Neuronal stem cell (in vitro differentiated cells): ENCODE results near the gene CFAP58.

Source experiments
- DNase-seq: peaks from one replicate; pipeline ENCODE4 v3.0.0-alpha.2; 2013; ENCODE audit warnings: low spot score
- H2AFZ ChIP-seq: one replicate; pipeline ENCODE4 v1.6.1; 2013; ENCODE audit warnings: mild to moderate bottlenecking, low read length, inconsistent platforms
- H2AK5ac ChIP-seq: 2 replicates; pipeline ENCODE4 v1.6.1; 2013; ENCODE audit warnings: low read depth, mild to moderate bottlenecking, inconsistent platforms, low read length, moderate library complexity, mixed read lengths
- H2BK120ac ChIP-seq: 2 replicates; pipeline ENCODE4 v1.6.1; 2013; ENCODE audit warnings: low read depth, mild to moderate bottlenecking, inconsistent platforms, low read length, moderate library complexity, mixed read lengths
- H2BK12ac ChIP-seq: one replicate; pipeline ENCODE4 v1.6.1; 2013; ENCODE audit warnings: low read length, inconsistent platforms
- H2BK15ac ChIP-seq: 2 replicates; pipeline ENCODE4 v1.6.1; 2013; ENCODE audit warnings: mild to moderate bottlenecking, low read length, inconsistent platforms, mixed read lengths
- H2BK5ac ChIP-seq: one replicate; pipeline ENCODE4 v1.6.1; 2013; ENCODE audit warnings: inconsistent platforms, mild to moderate bottlenecking, low read length, moderate library complexity
- H3K14ac ChIP-seq: one replicate; pipeline ENCODE4 v1.6.1; 2013; ENCODE audit warnings: low read length, inconsistent platforms
- H3K18ac ChIP-seq: 2 replicates; pipeline ENCODE4 v1.6.1; 2013; ENCODE audit warnings: low read length, inconsistent platforms
- H3K23ac ChIP-seq: 2 replicates; pipeline ENCODE4 v1.6.1; 2013; ENCODE audit warnings: low read depth, mild to moderate bottlenecking, mixed read lengths, low read length, inconsistent platforms; ENCODE audit not compliant: poor library complexity
- H3K27ac ChIP-seq: replicated peaks from 3 replicates; pipeline ENCODE4 v1.5.1; 2013; ENCODE audit warnings: low read length, inconsistent platforms
- H3K27me3 ChIP-seq, 3 experiments: 2 replicates each; pipeline ENCODE4 v1.6.1; 2013; ENCODE audit warnings: low read length in 3 of 3, mild to moderate bottlenecking in 2 of 3, inconsistent platforms in 1 of 3, low read depth in 1 of 3, mixed read lengths in 1 of 3, moderate library complexity in 1 of 3; ENCODE audit not compliant: control insufficient read depth in 3 of 3, insufficient read depth in 3 of 3
- H3K36me3 ChIP-seq, 2 donors: replicated peaks in 1 of 2; 2 replicates each; pipeline ENCODE4 v1.6.1; 2013; ENCODE audit warnings: low read length in 2 of 2; ENCODE audit not compliant: control insufficient read depth in 2 of 2, insufficient read depth in 2 of 2
- H3K4ac ChIP-seq: 2 replicates; pipeline ENCODE4 v1.6.1; 2013; ENCODE audit warnings: inconsistent platforms, mild to moderate bottlenecking, low read length, moderate library complexity
- H3K4me1 ChIP-seq, 2 donors: 1 replicate in 1 of 2; 2 replicates in 1 of 2; pipeline ENCODE4 v1.6.1; 2013; ENCODE audit warnings: low read length in 2 of 2, low read depth in 1 of 2; ENCODE audit not compliant: control insufficient read depth in 2 of 2, insufficient read depth in 1 of 2
- H3K4me2 ChIP-seq: one replicate; pipeline ENCODE4 v1.6.1; 2013; ENCODE audit warnings: mild to moderate bottlenecking, low read length, inconsistent platforms; ENCODE audit not compliant: insufficient read depth, poor library complexity, severe bottlenecking
- H3K4me3 ChIP-seq, 2 donors: 2 replicates each; pipeline ENCODE4 v1.5.1; 2013; ENCODE audit warnings: low read length in 2 of 2, mild to moderate bottlenecking in 2 of 2, inconsistent platforms in 1 of 2, moderate library complexity in 1 of 2
- H3K79me1 ChIP-seq: one replicate; pipeline ENCODE4 v1.6.1; 2013; ENCODE audit warnings: low read depth, mild to moderate bottlenecking, inconsistent platforms, low read length, moderate library complexity
- H3K9ac ChIP-seq: one replicate; pipeline ENCODE4 v1.6.1; 2013; ENCODE audit warnings: mild to moderate bottlenecking, low read depth, low read length, inconsistent platforms; ENCODE audit not compliant: poor library complexity
- H3K9me3 ChIP-seq, 2 donors: replicated peaks in 1 of 2; 2 replicates each; pipeline versions ENCODE3 to v1.6.1; 2013; ENCODE audit warnings: low read length in 2 of 2, mild to moderate bottlenecking in 2 of 2, inconsistent platforms in 1 of 2, low read depth in 1 of 2, mixed read lengths in 1 of 2, moderate library complexity in 1 of 2; ENCODE audit not compliant: control insufficient read depth in 2 of 2, insufficient read depth in 1 of 2
- H4K8ac ChIP-seq: one replicate; pipeline ENCODE4 v1.6.1; 2013; ENCODE audit warnings: low read depth, mild to moderate bottlenecking, inconsistent platforms, low read length, moderate library complexity
- H4K91ac ChIP-seq: one replicate; pipeline ENCODE4 v1.6.1; 2013; ENCODE audit warnings: low read length, low read depth, mild to moderate bottlenecking, inconsistent platforms; ENCODE audit not compliant: poor library complexity
- WGBS, 2 donors: extraction: QIAGEN DNeasy Blood & Tissue Kit; methylation state at CpG; one replicate each; pipeline ENCODE4 v1.1.7; 2013; ENCODE audit warnings: missing lambda C conversion rate in 2 of 2, mixed read lengths in 1 of 2; ENCODE audit not compliant: insufficient read length in 2 of 2, insufficient replicate concordance in 1 of 2; ENCODE audit errors: extremely low coverage in 2 of 2; 5-methylcytosine and 5-hydroxymethylcytosine counted together

Gene CFAP58

DNA sequence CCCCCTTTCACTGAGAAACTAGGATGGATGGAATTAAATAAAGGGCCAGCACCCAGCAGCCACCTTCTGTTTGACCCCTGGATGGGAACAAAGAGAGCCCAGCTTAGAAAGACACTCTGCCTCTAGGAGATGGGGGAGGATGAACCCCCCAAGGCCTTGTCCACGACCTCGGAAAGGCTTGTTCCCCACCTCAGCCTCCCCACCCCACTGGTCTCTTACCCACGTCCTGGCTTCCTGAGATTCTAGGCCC is 25.1 kb upstream of the CFAP58 start:
- no peak overlapping the region for H3K23ac ChIP-seq
- H3K18ac ChIP-seq: no peak overlapping the region
- H3K14ac ChIP-seq: no peak overlapping the region
- peaks cover 0 to 56% (median 0%) of the 10 kb centered on the region in 3 experiments for H3K27me3 ChIP-seq
- peaks cover 6% of the 10 kb centered on the region for H3K79me1 ChIP-seq
- no peak overlapping the region for H2BK12ac ChIP-seq
- peak overlapping the region; percentile 61 for H3K4me2 ChIP-seq
- H3K36me3 ChIP-seq: peaks cover 0 to 23% of the 10 kb centered on the region in 2 donors
- peak; percentile 89 for DNase-seq
- H3K4me3 ChIP-seq: peak overlapping the region in 1 of 2 donors; percentile 37
- peaks cover 62 to 63% of the 10 kb centered on the region in 2 donors for H3K4me1 ChIP-seq
- H2BK120ac ChIP-seq: no peak overlapping the region
- H4K91ac ChIP-seq: no peak overlapping the region
- no peak overlapping the region for H3K4ac ChIP-seq
- WGBS, 2 donors: no CpG with 5 or more reads among the region's 3 CpGs
- no peak overlapping the region for H4K8ac ChIP-seq
- peak overlapping the region; percentile 15 for H3K9ac ChIP-seq
- H3K27ac ChIP-seq: no peak overlapping the region
- peak overlapping the region; percentile 55 for H2AFZ ChIP-seq
- no peak overlapping the region for H2BK5ac ChIP-seq
- H2AK5ac ChIP-seq: no peak overlapping the region
- H2BK15ac ChIP-seq: no peak overlapping the region
- peaks cover 0 to 2% of the 10 kb centered on the region in 2 donors for H3K9me3 ChIP-seq

DNA sequence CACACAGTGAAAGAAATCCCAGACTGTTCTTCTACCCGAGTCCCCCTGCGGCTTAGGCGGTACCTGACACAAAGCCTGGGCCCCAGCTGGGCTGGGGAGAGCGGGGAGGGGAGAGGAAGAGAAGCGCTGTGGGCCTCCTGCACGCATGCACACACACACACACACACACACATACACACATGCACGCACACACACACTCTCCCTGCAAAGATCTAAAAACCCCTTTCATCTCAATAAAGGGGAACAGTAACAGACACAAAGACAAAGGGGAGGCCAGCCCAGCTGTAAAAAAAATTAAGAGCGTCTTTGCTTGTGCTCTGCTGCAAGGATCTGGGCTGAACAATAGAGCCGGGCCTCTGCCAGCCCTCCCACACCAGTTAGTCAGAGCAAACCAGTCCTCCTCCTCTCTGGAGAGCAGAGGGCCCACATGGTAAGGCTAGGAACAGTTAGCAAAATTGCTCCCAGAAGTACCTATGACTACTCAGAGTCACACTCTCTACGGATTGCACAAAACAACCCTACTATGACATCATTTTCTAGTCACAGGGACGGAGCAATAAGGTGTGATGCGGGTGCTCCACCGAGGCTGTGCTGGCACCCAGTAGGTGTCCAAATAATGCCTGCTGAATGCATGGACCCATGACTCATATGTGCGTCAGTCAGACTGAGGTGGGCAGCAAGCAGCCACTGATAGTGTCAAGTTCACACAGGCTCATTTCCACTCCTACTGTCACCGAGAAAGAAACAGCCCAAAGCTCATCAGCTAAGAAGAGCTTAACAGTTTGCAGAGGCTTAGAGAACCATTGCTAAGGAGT is 24.5 kb upstream of the CFAP58 start:
- H3K9me3 ChIP-seq: no peaks in the 10 kb centered on the region
- H3K79me1 ChIP-seq: peaks cover 5% of the 10 kb centered on the region
- no CpG with 5 or more reads among the region's 15 CpGs for WGBS, 2 donors
- no peak overlapping the region for H3K27ac ChIP-seq
- H2AK5ac ChIP-seq: no peak overlapping the region
- no peak overlapping the region for H3K23ac ChIP-seq
- H3K4me1 ChIP-seq: peaks cover 62 to 66% of the 10 kb centered on the region in 2 donors
- H4K8ac ChIP-seq: no peak overlapping the region
- H2BK5ac ChIP-seq: no peak overlapping the region
- no peak overlapping the region for H2BK15ac ChIP-seq
- no peak overlapping the region for H3K14ac ChIP-seq
- peak; percentile 79 for DNase-seq
- no peak overlapping the region for H2BK12ac ChIP-seq
- H3K4ac ChIP-seq: no peak overlapping the region
- peaks cover 0 to 55% (median 0%) of the 10 kb centered on the region in 3 experiments for H3K27me3 ChIP-seq
- H3K36me3 ChIP-seq: peaks cover 0 to 22% of the 10 kb centered on the region in 2 donors
- H4K91ac ChIP-seq: no peak overlapping the region
- H2AFZ ChIP-seq: peak overlapping the region; percentile 55
- H2BK120ac ChIP-seq: no peak overlapping the region
- H3K18ac ChIP-seq: peak overlapping the region; percentile 24
- peak overlapping the region in 1 of 2 donors; percentile 37 for H3K4me3 ChIP-seq
- H3K4me2 ChIP-seq: peak overlapping the region; percentile 61
- peak overlapping the region; percentile 15 for H3K9ac ChIP-seq

DNA sequence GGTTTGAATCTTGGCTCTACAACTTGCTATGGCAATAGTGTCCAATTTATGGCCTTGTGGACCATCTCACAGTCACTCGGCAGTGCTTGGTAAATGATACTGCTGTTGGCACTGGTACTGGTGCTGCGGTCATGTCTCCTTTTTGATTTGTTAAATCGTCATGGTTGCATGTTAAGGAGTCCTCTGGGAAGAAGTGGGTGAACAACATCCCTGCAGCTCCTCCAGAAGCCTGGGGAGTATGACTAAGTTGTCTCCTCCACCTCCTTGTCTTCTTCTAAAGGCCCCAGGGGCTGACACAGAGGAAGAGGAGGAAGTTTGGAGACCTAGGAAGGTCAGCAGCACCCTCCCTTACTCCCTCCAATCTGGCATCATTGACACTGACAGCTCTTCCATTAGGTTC is 23.9 kb upstream of the CFAP58 start:
- H2BK5ac ChIP-seq: no peak overlapping the region

DNA sequence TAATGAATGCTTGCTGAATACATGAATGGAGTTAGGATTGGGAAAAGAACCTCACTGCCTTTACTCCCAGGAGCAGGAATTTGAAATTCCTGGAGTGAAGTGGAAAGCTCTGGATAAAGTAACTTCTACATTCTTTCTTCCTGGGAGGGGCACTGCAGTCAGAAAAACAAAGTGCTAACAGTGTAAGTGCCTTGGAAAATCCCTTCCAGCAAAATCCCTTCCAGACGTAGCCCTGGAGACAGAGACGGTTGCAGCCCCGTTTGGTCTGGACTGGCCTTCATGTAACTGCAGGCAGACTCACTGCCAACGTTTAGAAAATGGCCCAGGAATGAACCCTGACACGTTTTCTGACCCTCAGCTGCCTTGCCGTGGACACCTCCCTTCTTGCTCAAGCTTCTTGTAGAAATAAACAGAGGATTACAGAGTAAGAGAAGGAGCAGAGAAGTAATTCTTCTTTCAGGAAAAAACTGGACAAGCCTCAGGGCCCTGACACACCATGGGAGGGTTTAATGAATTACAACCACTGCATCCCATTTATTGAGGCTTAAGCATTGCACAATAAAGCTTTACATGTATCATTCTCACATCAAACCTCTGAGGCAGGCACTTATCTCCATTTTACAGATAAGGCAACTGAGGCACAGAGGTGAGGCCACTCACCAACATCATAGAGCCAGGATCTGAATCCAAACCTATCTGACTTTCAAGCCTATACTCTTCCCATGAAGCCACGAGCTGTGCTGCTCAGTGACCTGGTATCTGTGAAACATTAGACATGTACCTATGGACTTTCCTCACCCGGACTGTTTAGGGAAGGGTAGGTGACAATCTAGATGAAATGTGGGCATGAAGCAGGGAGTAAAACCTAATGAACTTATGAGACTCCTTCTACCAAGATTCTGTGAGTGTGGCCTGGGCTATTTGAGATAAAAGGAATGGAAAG is 23.2 kb upstream of the CFAP58 start:
- no peak overlapping the region for H3K4me2 ChIP-seq
- H3K27me3 ChIP-seq: peaks cover 0 to 54% (median 0%) of the 10 kb centered on the region in 3 experiments
- no peak overlapping the region for H4K8ac ChIP-seq
- H3K4ac ChIP-seq: no peak overlapping the region
- no peak overlapping the region for H3K23ac ChIP-seq
- no peaks in the 10 kb centered on the region for H3K9me3 ChIP-seq
- peaks cover 0 to 26% of the 10 kb centered on the region in 2 donors for H3K36me3 ChIP-seq
- H3K4me3 ChIP-seq: no peak overlapping the region
- H3K9ac ChIP-seq: no peak overlapping the region
- H3K14ac ChIP-seq: no peak overlapping the region
- no peak overlapping the region for H4K91ac ChIP-seq
- no peak overlapping the region for H2AFZ ChIP-seq
- peaks cover 62 to 66% of the 10 kb centered on the region in 2 donors for H3K4me1 ChIP-seq
- no peak for DNase-seq
- H3K79me1 ChIP-seq: peaks cover 7% of the 10 kb centered on the region
- H2BK5ac ChIP-seq: no peak overlapping the region
- no peak overlapping the region for H3K18ac ChIP-seq
- no peak overlapping the region for H2BK12ac ChIP-seq
- H2BK120ac ChIP-seq: no peak overlapping the region
- no peak overlapping the region for H3K27ac ChIP-seq
- no CpG with 5 or more reads among the region's 8 CpGs for WGBS, 2 donors
- H2BK15ac ChIP-seq: no peak overlapping the region
- H2AK5ac ChIP-seq: no peak overlapping the region

More for the DNA sequence above, 23.9 kb upstream of the CFAP58 start:
- peaks cover 0 to 56% (median 0%) of the 10 kb centered on the region in 3 experiments for H3K27me3 ChIP-seq
- no peak overlapping the region for H3K18ac ChIP-seq
- peaks cover 0 to 26% of the 10 kb centered on the region in 2 donors for H3K36me3 ChIP-seq
- H3K9me3 ChIP-seq: no peaks in the 10 kb centered on the region
- H4K8ac ChIP-seq: no peak overlapping the region
- no peak overlapping the region for H3K9ac ChIP-seq
- no peak for DNase-seq
- no peak overlapping the region for H2AFZ ChIP-seq
- H4K91ac ChIP-seq: no peak overlapping the region
- H3K27ac ChIP-seq: no peak overlapping the region
- no peak overlapping the region for H3K4me2 ChIP-seq
- no peak overlapping the region for H2BK12ac ChIP-seq
- H2BK120ac ChIP-seq: no peak overlapping the region
- peak overlapping the region in 1 of 2 donors; percentile 37 for H3K4me3 ChIP-seq
- no peak overlapping the region for H3K14ac ChIP-seq
- H3K4me1 ChIP-seq: peaks cover 62 to 66% of the 10 kb centered on the region in 2 donors
- no peak overlapping the region for H3K4ac ChIP-seq
- no peak overlapping the region for H2AK5ac ChIP-seq
- no CpG with 5 or more reads among the region's 3 CpGs for WGBS, 2 donors
- no peak overlapping the region for H2BK15ac ChIP-seq
- no peak overlapping the region for H3K23ac ChIP-seq
- peaks cover 5% of the 10 kb centered on the region for H3K79me1 ChIP-seq
